Measurements from ENCODE around the gene HTR5A.

- TF ChIP-seq CTCF (IDR thresholded peaks at IDR 0.05), result no peak
- TF ChIP-seq POLR2A (IDR thresholded peaks at IDR 0.05), result no peak
Measured at GRCh38 chr7:155094636-155095135, 24.6 kb downstream of the HTR5A start.

Measured in Peyer's patch (tissue), 4 donors.